ENCODE results near the gene NTPCR.

The NTPCR gene

GRCh38 chr1:232978815-232979214, 28.4 kb downstream of the NTPCR start:
- peaks cover under 1% of the 10 kb centered on the region; the same call in 1 of the 2 replicates for H3K9me3 ChIP-seq (ENCODE audit: control insufficient read depth, insufficient read depth, low read length)
- H3K36me3 ChIP-seq (ENCODE audit: control insufficient read depth, insufficient read depth, low read length): peaks cover 53% of the 10 kb centered on the region
- H3K27me3 ChIP-seq (ENCODE audit: control insufficient read depth, insufficient read depth, low read length): no peaks in the 10 kb centered on the region
- H3K4me1 ChIP-seq (ENCODE audit: control insufficient read depth, insufficient read depth, low read length): peaks cover 4% of the 10 kb centered on the region; the same call in 1 of the 2 replicates
- no peak overlapping the region for H3K9ac ChIP-seq (ENCODE audit: low read depth, low read length)
- H3K27ac ChIP-seq (ENCODE audit: low read depth, low read length): no peak overlapping the region
- H3K4me3 ChIP-seq (ENCODE audit: low read depth, low read length): no peak overlapping the region

- Histone ChIP-seq H3K4me3 (ENCODE audit: low read depth, low read length) (no peak overlapping the region), H3K27ac (ENCODE audit: low read depth, low read length) (no peak overlapping the region), H3K27me3 (ENCODE audit: control insufficient read depth, insufficient read depth, low read length) (no peaks in the 10 kb centered on the region), H3K4me1 (ENCODE audit: control insufficient read depth, insufficient read depth, low read length) (peaks cover 4% of the 10 kb centered on the region; the same call in 1 of the 2 replicates), H3K9ac (ENCODE audit: low read depth, low read length) (no peak overlapping the region), H3K36me3 (ENCODE audit: control insufficient read depth, insufficient read depth, low read length) (peaks cover 46% of the 10 kb centered on the region), H3K9me3 (ENCODE audit: control insufficient read depth, insufficient read depth, low read length) (no peaks in the 10 kb centered on the region)
These were observed 29.1 kb downstream of the NTPCR start for GRCh38 chr1:232979558-232979957.

- H3K9me3 ChIP-seq (ENCODE audit: control insufficient read depth, insufficient read depth, low read length): no peaks in the 10 kb centered on the region
- H3K4me1 ChIP-seq (ENCODE audit: control insufficient read depth, insufficient read depth, low read length): peaks cover 4% of the 10 kb centered on the region; the same call in 1 of the 2 replicates
- H3K27ac ChIP-seq (ENCODE audit: low read depth, low read length): no peak overlapping the region
- H3K27me3 ChIP-seq (ENCODE audit: control insufficient read depth, insufficient read depth, low read length): no peaks in the 10 kb centered on the region
- no peak overlapping the region for H3K9ac ChIP-seq (ENCODE audit: low read depth, low read length)
- H3K4me3 ChIP-seq (ENCODE audit: low read depth, low read length): no peak overlapping the region
- peaks cover 45% of the 10 kb centered on the region for H3K36me3 ChIP-seq (ENCODE audit: control insufficient read depth, insufficient read depth, low read length)
These were observed 30.1 kb downstream of the NTPCR start for GRCh38 chr1:232980355-232980978.

- Histone ChIP-seq H3K4me1 (ENCODE audit: control insufficient read depth, insufficient read depth, low read length) (peaks cover 4% of the 10 kb centered on the region; the same call in 1 of the 2 replicates), H3K9ac (ENCODE audit: low read depth, low read length) (no peak overlapping the region), H3K27ac (ENCODE audit: low read depth, low read length) (no peak overlapping the region), H3K4me3 (ENCODE audit: low read depth, low read length) (no peak overlapping the region), H3K27me3 (ENCODE audit: control insufficient read depth, insufficient read depth, low read length) (no peaks in the 10 kb centered on the region), H3K36me3 (ENCODE audit: control insufficient read depth, insufficient read depth, low read length) (peaks cover 38% of the 10 kb centered on the region), H3K9me3 (ENCODE audit: control insufficient read depth, insufficient read depth, low read length) (no peaks in the 10 kb centered on the region)
These were observed 30.7 kb downstream of the NTPCR start for GRCh38 chr1:232980986-232981560.

- Histone ChIP-seq H3K4me3 (ENCODE audit: low read depth, low read length) (no peak overlapping the region), H3K9ac (ENCODE audit: low read depth, low read length) (no peak overlapping the region), H3K36me3 (ENCODE audit: control insufficient read depth, insufficient read depth, low read length) (peaks cover 25% of the 10 kb centered on the region)
These were observed 32.0 kb downstream of the NTPCR start for GRCh38 chr1:232982238-232982944.

GRCh38 chr1:232983375-232983774, 33.0 kb downstream of the NTPCR start:
- Histone ChIP-seq H3K27ac (ENCODE audit: low read depth, low read length) (no peak overlapping the region), H3K9ac (ENCODE audit: low read depth, low read length) (no peak overlapping the region), H3K4me1 (ENCODE audit: control insufficient read depth, insufficient read depth, low read length) (peaks cover 4% of the 10 kb centered on the region; the same call in 1 of the 2 replicates), H3K4me3 (ENCODE audit: low read depth, low read length) (no peak overlapping the region), H3K36me3 (ENCODE audit: control insufficient read depth, insufficient read depth, low read length) (peaks cover 15% of the 10 kb centered on the region), H3K27me3 (ENCODE audit: control insufficient read depth, insufficient read depth, low read length) (no peaks in the 10 kb centered on the region), H3K9me3 (ENCODE audit: control insufficient read depth, insufficient read depth, low read length) (no peaks in the 10 kb centered on the region)

More at GRCh38 chr1:232982238-232982944, 32.0 kb downstream of the NTPCR start:
- Histone ChIP-seq H3K27me3 (ENCODE audit: control insufficient read depth, insufficient read depth, low read length) (no peaks in the 10 kb centered on the region), H3K27ac (ENCODE audit: low read depth, low read length) (no peak overlapping the region), H3K9me3 (ENCODE audit: control insufficient read depth, insufficient read depth, low read length) (no peaks in the 10 kb centered on the region), H3K4me1 (ENCODE audit: control insufficient read depth, insufficient read depth, low read length) (peaks cover 4% of the 10 kb centered on the region; the same call in 1 of the 2 replicates)

- Histone ChIP-seq H3K9me3 (ENCODE audit: control insufficient read depth, insufficient read depth, low read length) (no peaks in the 10 kb centered on the region), H3K27me3 (ENCODE audit: control insufficient read depth, insufficient read depth, low read length) (no peaks in the 10 kb centered on the region), H3K9ac (ENCODE audit: low read depth, low read length) (no peak overlapping the region), H3K27ac (ENCODE audit: low read depth, low read length) (no peak overlapping the region), H3K4me3 (ENCODE audit: low read depth, low read length) (no peak overlapping the region), H3K4me1 (ENCODE audit: control insufficient read depth, insufficient read depth, low read length) (peaks cover 4% of the 10 kb centered on the region; the same call in 1 of the 2 replicates), H3K36me3 (ENCODE audit: control insufficient read depth, insufficient read depth, low read length) (peaks cover 9% of the 10 kb centered on the region)
These were observed 33.6 kb downstream of the NTPCR start for GRCh38 chr1:232983817-232984567.

- no peaks in the 10 kb centered on the region for H3K9me3 ChIP-seq (ENCODE audit: control insufficient read depth, insufficient read depth, low read length)
- no peak overlapping the region for H3K4me3 ChIP-seq (ENCODE audit: low read depth, low read length)
- H3K4me1 ChIP-seq (ENCODE audit: control insufficient read depth, insufficient read depth, low read length): peaks cover 4% of the 10 kb centered on the region; the same call in 1 of the 2 replicates
- no peak overlapping the region for H3K27ac ChIP-seq (ENCODE audit: low read depth, low read length)
- H3K9ac ChIP-seq (ENCODE audit: low read depth, low read length): no peak overlapping the region
- peaks cover 8% of the 10 kb centered on the region; the same call in 1 of the 2 replicates for H3K36me3 ChIP-seq (ENCODE audit: control insufficient read depth, insufficient read depth, low read length)
- no peaks in the 10 kb centered on the region for H3K27me3 ChIP-seq (ENCODE audit: control insufficient read depth, insufficient read depth, low read length)
These were observed 34.4 kb downstream of the NTPCR start for GRCh38 chr1:232984577-232985425.

- H3K27ac ChIP-seq (ENCODE audit: low read depth, low read length): no peak overlapping the region
- no peaks in the 10 kb centered on the region for H3K27me3 ChIP-seq (ENCODE audit: control insufficient read depth, insufficient read depth, low read length)
- no peak overlapping the region for H3K9ac ChIP-seq (ENCODE audit: low read depth, low read length)
- H3K9me3 ChIP-seq (ENCODE audit: control insufficient read depth, insufficient read depth, low read length): no peaks in the 10 kb centered on the region
- H3K4me1 ChIP-seq (ENCODE audit: control insufficient read depth, insufficient read depth, low read length): peaks cover under 1% of the 10 kb centered on the region; the same call in 1 of the 2 replicates
- peaks cover 4% of the 10 kb centered on the region; the same call in 1 of the 2 replicates for H3K36me3 ChIP-seq (ENCODE audit: control insufficient read depth, insufficient read depth, low read length)
- H3K4me3 ChIP-seq (ENCODE audit: low read depth, low read length): no peak overlapping the region
These were observed 35.6 kb downstream of the NTPCR start for GRCh38 chr1:232985882-232986526.
